Breast epithelium (tissue), 4 donors: ENCODE results near the gene IMMP2L. TPM values are rescaled to one million over a fixed set of nuclear protein-coding genes. Genes with fewer than 3 reads are reported as not detected.

Source experiments
- DNase-seq, 2 donors: peaks; one replicate each; pipeline ENCODE4 v3.0.0-alpha.2; 2019; ENCODE audit warnings: low spot score in 2 of 2
- H3K27ac ChIP-seq, 2 donors: fragments of 200-600 bp; sonication (generic) in 1 of 2; one replicate each; pipeline ENCODE4 v1.5.1; 2016 to 2019; ENCODE audit warnings: mild to moderate bottlenecking in 1 of 2
- H3K27me3 ChIP-seq, 2 donors: fragments of 200-600 bp; sonication (generic) in 1 of 2; one replicate each; pipeline versions ENCODE4 v1.5.1 to v1.6.0; 2017 to 2019; ENCODE audit warnings: control low read depth in 1 of 2, mild to moderate bottlenecking in 1 of 2
- H3K36me3 ChIP-seq: fragments of 200-600 bp; one replicate; pipeline ENCODE4 v1.5.1; 2019
- H3K4me1 ChIP-seq, 2 donors: fragments of 200-600 bp; sonication (generic); one replicate each; pipeline ENCODE4 v1.5.1; 2016 to 2019; ENCODE audit warnings: control low read depth in 1 of 2
- H3K4me3 ChIP-seq, 3 donors: fragments of 200-600 bp; sonication (generic); 1 replicate in 2 of 3; 2 replicates in 1 of 3; pipeline ENCODE4 v1.5.1; 2016 to 2019; ENCODE audit warnings: mild to moderate bottlenecking in 3 of 3, moderate library complexity in 2 of 3
- H3K9me3 ChIP-seq, 2 donors: fragments of 200-600 bp; sonication (generic) in 1 of 2; one replicate each; pipeline ENCODE4 v1.5.1; 2016 to 2019; ENCODE audit warnings: control low read depth in 1 of 2
- CTCF ChIP-seq, 3 donors: fragments of 450-650 bp; IDR thresholded peaks; one replicate each; pipeline ENCODE4 v1.5.1; 2016 to 2017; ENCODE audit warnings: antibody characterized with exemption in 3 of 3, mild to moderate bottlenecking in 3 of 3, moderate library complexity in 3 of 3
- POLR2A ChIP-seq: fragments of 450-650 bp; IDR thresholded peaks from one replicate; pipeline ENCODE4 v1.6.1; 2016; ENCODE audit warnings: antibody characterized with exemption, mild to moderate bottlenecking, moderate library complexity
- POLR2AphosphoS5 ChIP-seq, 3 donors: sonication (generic); formaldehyde crosslinking; IDR thresholded peaks; one replicate each; pipeline ENCODE4 v1.6.1; 2017; ENCODE audit warnings: antibody characterized with exemption in 3 of 3
- intact Hi-C: fragments of 100-400 bp; cut with DNase I; formaldehyde crosslinking; loops from one replicate; pipeline ENCODE4 v1.15.1; 2023; ENCODE audit warnings: low total_unique reads
- total RNA-seq, 3 donors: library from RNA; depleted of rRNA; stranded (reverse); fragments of >200 nt; gene quantifications; one replicate each; pipeline ENCODE4 v1.1.0, GENCODE V29; 2016

Gene IMMP2L
- total RNA-seq, 3 donors from 2014 or later: 19.8 to 39.7 (median 30.8) TPM

GRCh38 chr7:110850224-110850623, 712.1 kb downstream of the IMMP2L start:
- no peak overlapping the region for H3K27ac ChIP-seq
- H3K36me3 ChIP-seq: no peaks in the 10 kb centered on the region
- no peaks in the 10 kb centered on the region for H3K27me3 ChIP-seq
- H3K9me3 ChIP-seq: no peaks in the 10 kb centered on the region
- intact Hi-C loops: no loop called here
- no peaks in the 10 kb centered on the region for H3K4me1 ChIP-seq
- no peak for TF ChIP-seq CTCF (IDR thresholded peaks at IDR 0.05)
- no peak for TF ChIP-seq POLR2A
- no peak for TF ChIP-seq POLR2AphosphoS5 (IDR thresholded peaks at IDR 0.05)
- DNase-seq: no peak
- H3K4me3 ChIP-seq: no peak overlapping the region

GRCh38 chr7:110842796-110843195, 719.5 kb downstream of the IMMP2L start:
- H3K9me3 ChIP-seq: no peaks in the 10 kb centered on the region
- no peak overlapping the region for H3K4me3 ChIP-seq
- no peak for DNase-seq
- H3K27ac ChIP-seq: no peak overlapping the region
- intact Hi-C loops: no loop called here
- H3K27me3 ChIP-seq: no peaks in the 10 kb centered on the region
- TF ChIP-seq POLR2A (no peak), POLR2AphosphoS5 (IDR thresholded peaks at IDR 0.05) (no peak), CTCF (IDR thresholded peaks at IDR 0.05) (no peak)
- H3K36me3 ChIP-seq: no peaks in the 10 kb centered on the region
- no peaks in the 10 kb centered on the region for H3K4me1 ChIP-seq

GRCh38 chr7:110841840-110842545, 720.3 kb downstream of the IMMP2L start:
- Histone ChIP-seq H3K4me3 (no peak overlapping the region), H3K4me1 (no peaks in the 10 kb centered on the region), H3K27me3 (no peaks in the 10 kb centered on the region), H3K36me3 (no peaks in the 10 kb centered on the region), H3K27ac (no peak overlapping the region), H3K9me3 (no peaks in the 10 kb centered on the region)
- intact Hi-C loops: no loop called here
- TF ChIP-seq CTCF (IDR thresholded peaks at IDR 0.05) (no peak), POLR2AphosphoS5 (IDR thresholded peaks at IDR 0.05) (no peak), POLR2A (no peak)
- no peak for DNase-seq

GRCh38 chr7:110839866-110840265, 722.4 kb downstream of the IMMP2L start:
- Histone ChIP-seq H3K36me3 (no peaks in the 10 kb centered on the region), H3K27ac (no peak overlapping the region), H3K9me3 (no peaks in the 10 kb centered on the region), H3K27me3 (no peaks in the 10 kb centered on the region), H3K4me1 (no peaks in the 10 kb centered on the region), H3K4me3 (no peak overlapping the region)
- TF ChIP-seq CTCF (IDR thresholded peaks at IDR 0.05) (no peak), POLR2A (no peak), POLR2AphosphoS5 (IDR thresholded peaks at IDR 0.05) (no peak)
- DNase-seq: no peak
- intact Hi-C loops: no loop called here

- Histone ChIP-seq H3K36me3 (no peaks in the 10 kb centered on the region), H3K9me3 (no peaks in the 10 kb centered on the region), H3K27me3 (no peaks in the 10 kb centered on the region), H3K27ac (no peak overlapping the region), H3K4me1 (no peaks in the 10 kb centered on the region), H3K4me3 (no peak overlapping the region)
- intact Hi-C loops: no loop called here
- DNase-seq: no peak
- no peak for TF ChIP-seq POLR2AphosphoS5 (IDR thresholded peaks at IDR 0.05)
- no peak for TF ChIP-seq POLR2A
- TF ChIP-seq CTCF (IDR thresholded peaks at IDR 0.05): no peak
Observed at GRCh38 chr7:110835849-110836248, 726.4 kb downstream of the IMMP2L start.
